ENCODE data around the gene ATP9B.
A peak's percentile ranks its signal among the peaks of the same experiment; 100 is the strongest.

ATP9B gene

GRCh38 chr18:79423211-79424007 is 354.2 kb downstream of the ATP9B start:
- H4K20me1 ChIP-seq: peaks cover 77 to 97% (median 87%) of the 10 kb centered on the region in 11 experiments
- H3K4me2 ChIP-seq: peak overlapping the region in 9 of 11 experiments; percentile 68 to 95 (median 85); a peak in 14 of 22 replicates
- no peaks in the 10 kb centered on the region for H3K9me3 ChIP-seq (replicated peaks in 1 of 11)
- H3K9ac ChIP-seq: peak overlapping the region in 6 of 11 experiments; percentile 51 to 76 (median 62); a peak in 8 of 22 replicates
- H3K4me1 ChIP-seq: peaks cover 40 to 86% (median 74%) of the 10 kb centered on the region in 10 experiments
- H3K27me3 ChIP-seq: peaks cover 0 to 14% (median 0%) of the 10 kb centered on the region in 11 experiments; a peak in 3 of 22 replicates
- H3K4me3 ChIP-seq: no peak overlapping the region
- peak overlapping the region in 7 of 11 experiments; percentile 40 to 85 (median 72); a peak in 9 of 22 replicates for H3K27ac ChIP-seq
- no peak for TF ChIP-seq Cebpa-rat (IDR thresholded peaks at IDR 0.05)
- H3K36me3 ChIP-seq: peaks cover 10 to 42% (median 18%) of the 10 kb centered on the region in 11 experiments; a peak in 18 of 22 replicates

DNA sequence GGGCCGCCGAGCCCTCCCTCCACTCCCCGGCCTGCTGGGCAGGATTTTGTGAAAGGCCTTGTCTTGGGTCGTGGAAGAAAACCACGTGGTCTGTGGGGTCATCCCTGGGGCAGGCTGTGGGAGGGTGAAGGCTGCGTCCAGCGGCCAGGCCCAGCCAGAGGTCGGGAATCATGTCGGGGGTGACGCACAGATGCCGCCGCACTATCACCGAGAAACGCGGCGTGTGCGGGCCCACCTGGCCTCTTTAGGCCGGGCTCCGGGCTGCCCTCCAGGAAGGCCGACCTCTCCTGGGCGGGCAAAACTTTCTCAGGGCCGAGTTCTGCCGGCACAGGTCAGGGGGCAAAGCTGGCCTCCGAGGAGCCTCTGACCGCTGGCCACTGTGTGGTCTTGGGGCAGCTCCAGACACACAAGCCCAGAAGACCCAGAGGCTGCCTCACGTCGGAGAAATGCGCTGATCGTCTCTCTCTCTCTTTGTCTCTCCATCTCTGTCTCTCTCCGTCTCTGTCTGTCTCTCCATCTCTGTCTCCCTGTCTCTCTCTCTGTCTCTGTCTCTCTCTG is 354.9 kb downstream of the ATP9B start:
- no peak overlapping the region for H3K4me3 ChIP-seq
- TF ChIP-seq Cebpa-rat (IDR thresholded peaks at IDR 0.05): no peak
- 0 out of 22 replicates have a peak overlapping the region, but pooled peaks of 2 of the 11 experiments have one; percentile 95 for H3K4me2 ChIP-seq
- H4K20me1 ChIP-seq: peaks cover 75 to 97% (median 86%) of the 10 kb centered on the region in 11 experiments
- no peaks in the 10 kb centered on the region for H3K9me3 ChIP-seq (replicated peaks in 1 of 11)
- H3K27me3 ChIP-seq: peaks cover 0 to 12% (median 0%) of the 10 kb centered on the region in 11 experiments; a peak in 3 of 22 replicates
- peaks cover 33 to 86% (median 70%) of the 10 kb centered on the region in 10 experiments for H3K4me1 ChIP-seq
- peaks cover 10 to 42% (median 18%) of the 10 kb centered on the region in 11 experiments; a peak in 17 of 22 replicates for H3K36me3 ChIP-seq
- H3K9ac ChIP-seq: peak overlapping the region in 3 of 11 experiments; percentile 9 to 76 (median 58); a peak in 3 of 22 replicates
- H3K27ac ChIP-seq: peak overlapping the region in 4 of 11 experiments; percentile 68 to 85 (median 83); a peak in 6 of 22 replicates

DNA sequence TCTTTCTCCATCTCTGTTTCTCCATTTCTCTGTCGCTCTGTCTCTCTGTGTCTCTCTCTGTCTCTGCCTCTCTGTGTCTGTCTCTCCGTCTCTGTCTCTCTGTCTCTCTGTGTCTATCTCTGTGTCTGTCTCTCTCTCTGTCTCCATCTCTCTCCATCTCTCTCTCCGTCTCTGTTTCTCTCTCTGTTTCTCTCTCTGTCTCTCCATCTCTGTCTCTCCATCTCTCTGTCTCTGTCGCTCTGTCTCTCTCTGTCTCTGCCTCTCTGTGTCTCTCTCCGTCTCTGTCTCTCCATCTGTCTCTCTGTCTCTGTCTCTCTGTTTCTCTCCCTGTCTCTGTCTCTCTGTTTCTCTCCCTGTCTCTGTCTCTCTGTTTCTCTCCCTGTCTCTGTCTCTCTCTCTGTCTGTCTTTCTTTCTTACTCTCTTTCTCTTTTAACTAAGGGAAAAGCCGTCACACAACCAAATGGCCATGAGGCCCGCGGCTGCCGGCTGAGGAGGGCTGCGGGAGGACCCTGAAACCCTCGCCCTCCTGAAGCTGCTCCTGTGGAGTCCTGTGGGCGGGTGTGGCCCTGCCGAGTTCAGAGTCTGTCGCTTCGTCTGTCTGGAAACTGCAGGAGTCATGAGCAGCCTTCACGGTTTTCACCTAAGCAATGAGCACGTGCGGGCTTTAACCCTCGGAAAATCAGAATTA is 355.8 kb downstream of the ATP9B start:
- peaks cover 9 to 39% (median 16%) of the 10 kb centered on the region in 11 experiments; a peak in 17 of 22 replicates for H3K36me3 ChIP-seq
- H4K20me1 ChIP-seq: peaks cover 74 to 97% (median 86%) of the 10 kb centered on the region in 11 experiments
- no peak overlapping the region for H3K9ac ChIP-seq

DNA sequence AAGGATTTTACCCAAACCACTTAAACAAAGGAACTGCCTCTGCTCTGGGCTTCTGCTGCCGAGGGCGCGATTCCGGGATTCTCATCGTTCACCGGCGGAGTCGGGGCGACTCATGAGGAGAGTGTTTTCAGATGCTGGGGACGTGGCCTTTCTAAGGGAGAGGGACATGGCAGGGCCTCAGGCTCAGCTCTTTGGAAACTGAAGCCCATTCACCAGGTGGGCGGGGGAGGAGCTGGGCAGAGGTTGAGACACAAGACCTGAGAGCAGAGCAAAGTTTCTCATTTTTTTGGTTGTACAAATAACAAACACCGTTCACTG is 356.3 kb downstream of the ATP9B start:
- H3K4me2 ChIP-seq: peak overlapping the region in 4 of 11 experiments; percentile 1 to 20 (median 10); a peak in 4 of 22 replicates

More for the DNA sequence above, 355.8 kb downstream of the ATP9B start:
- no peak for TF ChIP-seq Cebpa-rat (IDR thresholded peaks at IDR 0.05)
- Histone ChIP-seq H3K4me1 (peaks cover 24 to 86% (median 69%) of the 10 kb centered on the region in 10 experiments), H3K9me3 (replicated peaks in 1 of 11) (no peaks in the 10 kb centered on the region), H3K4me3 (no peak overlapping the region), H3K27me3 (0 out of 22 replicates have a peak, but pooled peaks cover 0 to 3% (median 0%) of the 10 kb centered on the region in 11 experiments), H3K4me2 (peak overlapping the region in 4 of 11 experiments; percentile 0 to 20 (median 3); a peak in 5 of 22 replicates), H3K27ac (peak overlapping the region in 4 of 11 experiments; percentile 15 to 85 (median 76); a peak in 2 of 22 replicates)

GRCh38 chr18:79426376-79427300 is 357.4 kb downstream of the ATP9B start:
- peaks cover 0 to 24% (median 3%) of the 10 kb centered on the region in 11 experiments; a peak in 4 of 22 replicates for H3K36me3 ChIP-seq

More for the DNA sequence above, 356.3 kb downstream of the ATP9B start:
- Histone ChIP-seq H3K27me3 (no peaks in the 10 kb centered on the region), H3K27ac (peak overlapping the region in 3 of 11 experiments; percentile 15 to 85 (median 84); a peak in 2 of 22 replicates), H3K4me1 (peaks cover 21 to 86% (median 69%) of the 10 kb centered on the region in 10 experiments), H4K20me1 (peaks cover 74 to 97% (median 86%) of the 10 kb centered on the region in 11 experiments), H3K9me3 (replicated peaks in 1 of 11) (no peaks in the 10 kb centered on the region), H3K4me3 (no peak overlapping the region), H3K36me3 (peaks cover 4 to 34% (median 11%) of the 10 kb centered on the region in 11 experiments; a peak in 17 of 22 replicates), H3K9ac (no peak overlapping the region)
- TF ChIP-seq Cebpa-rat (IDR thresholded peaks at IDR 0.05): no peak

DNA sequence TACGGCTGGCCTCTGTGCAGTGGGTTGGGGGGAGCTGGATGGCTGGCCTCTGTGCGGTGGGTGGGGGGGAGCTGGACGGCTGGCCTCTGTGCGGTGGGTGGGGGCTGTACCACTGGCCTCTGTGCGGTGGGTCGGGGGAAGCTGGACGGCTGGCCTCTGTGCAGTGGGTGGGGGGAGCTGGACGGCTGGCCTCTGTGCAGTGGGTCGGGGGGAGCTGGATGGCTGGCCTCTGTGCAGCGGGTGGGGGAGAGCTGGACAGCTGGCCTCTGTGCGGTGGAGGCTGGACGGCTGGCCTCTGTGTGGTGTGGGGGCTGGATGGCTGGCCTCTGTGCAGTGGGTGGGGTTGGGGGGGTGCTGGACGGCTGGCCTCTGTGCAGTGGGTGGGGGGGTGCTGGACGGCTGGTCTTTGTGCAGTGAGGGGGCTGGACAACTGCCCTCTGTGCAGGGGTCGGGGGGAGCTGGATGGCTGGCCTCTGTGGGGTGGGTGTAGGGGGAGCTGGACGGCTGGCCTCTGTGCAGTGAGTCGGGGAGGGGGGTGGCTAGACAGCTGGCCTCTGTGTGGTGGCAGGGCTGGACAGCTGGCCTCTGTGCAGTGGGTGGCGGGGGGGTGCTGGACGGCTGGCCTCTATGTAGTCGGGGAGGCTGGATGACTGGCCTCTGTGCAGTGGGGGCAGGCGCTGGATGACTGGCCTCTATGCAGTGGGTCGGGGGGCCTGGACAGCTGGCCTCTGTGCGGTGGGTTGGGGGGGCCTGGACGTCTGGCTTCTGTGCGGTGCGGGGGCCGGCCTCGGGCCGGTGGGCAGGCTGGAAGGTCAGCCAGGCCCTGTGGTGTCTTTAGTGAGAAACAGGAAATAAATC is 358.4 kb downstream of the ATP9B start:
- Histone ChIP-seq H3K4me2 (peak overlapping the region in 3 of 11 experiments; percentile 7 to 27 (median 16); a peak in 4 of 22 replicates), H3K4me1 (peaks cover under 1 to 83% (median 61%) of the 10 kb centered on the region in 10 experiments; a peak in 19 of 20 replicates), H3K9ac (no peak overlapping the region), H3K4me3 (no peak overlapping the region), H3K27ac (no peak overlapping the region), H3K27me3 (0 out of 22 replicates have a peak, but pooled peaks cover 0 to under 1% (median 0%) of the 10 kb centered on the region in 11 experiments), H3K9me3 (replicated peaks in 1 of 11) (no peaks in the 10 kb centered on the region), H4K20me1 (peaks cover 67 to 97% (median 84%) of the 10 kb centered on the region in 11 experiments), H3K36me3 (peaks cover 0 to 32% (median 3%) of the 10 kb centered on the region in 11 experiments; a peak in 5 of 22 replicates)
- TF ChIP-seq Cebpa-rat (IDR thresholded peaks at IDR 0.05): no peak

More at GRCh38 chr18:79426376-79427300, 357.4 kb downstream of the ATP9B start:
- TF ChIP-seq Cebpa-rat (IDR thresholded peaks at IDR 0.05): no peak
- Histone ChIP-seq H3K4me2 (no peak overlapping the region), H3K4me1 (peaks cover 10 to 86% (median 62%) of the 10 kb centered on the region in 10 experiments), H3K9me3 (replicated peaks in 1 of 11) (no peaks in the 10 kb centered on the region), H4K20me1 (peaks cover 69 to 97% (median 84%) of the 10 kb centered on the region in 11 experiments), H3K27ac (no peak overlapping the region), H3K4me3 (no peak overlapping the region), H3K9ac (no peak overlapping the region; a peak in 1 of 22 replicates), H3K27me3 (no peaks in the 10 kb centered on the region)
